Chondrocyte (in vitro differentiated cells): Measurements from ENCODE around the gene ZNF408. TPM values are rescaled to one million over a fixed set of nuclear protein-coding genes. Genes with fewer than 3 reads are reported as not detected.

Source experiments
- DNase-seq: peaks from one replicate; pipeline ENCODE4 v3.0.0; 2021; ENCODE audit warnings: mixed read lengths, low spot score
- H3K27ac Mint-ChIP-seq: one replicate; pipeline ENCODE4 v1.8.0; 2021; ENCODE audit warnings: mild to moderate bottlenecking, moderate library complexity, mixed read lengths; ENCODE audit not compliant: unreplicated experiment
- H3K27me3 Mint-ChIP-seq: 2 replicates; pipeline ENCODE4 v1.8.0; 2021; ENCODE audit warnings: low read depth, mixed read lengths
- H3K36me3 Mint-ChIP-seq: 2 replicates; pipeline ENCODE4 v1.8.0; 2021; ENCODE audit warnings: low read depth, mixed read lengths
- H3K4me1 Mint-ChIP-seq: 2 replicates; pipeline ENCODE4 v1.8.0; 2021; ENCODE audit warnings: low read depth, mild to moderate bottlenecking, mixed read lengths
- H3K4me3 Mint-ChIP-seq: one replicate; pipeline ENCODE4 v1.8.0; 2021; ENCODE audit warnings: mild to moderate bottlenecking, moderate library complexity, mixed read lengths; ENCODE audit not compliant: unreplicated experiment
- H3K9me3 Mint-ChIP-seq: 2 replicates; pipeline ENCODE4 v1.8.0; 2021; ENCODE audit warnings: low read depth, mixed read lengths
- total RNA-seq: library from RNA; stranded (reverse); gene quantifications from 3 replicates; pipeline ENCODE4 v1.2.1, GENCODE V29; 2021
- TF ChIP-seq, protein P1 (sequence below): fragments of 200-600 bp; sonication (generic); IDR thresholded peaks from 2 replicates; pipeline ENCODE4 v1.5.0; 2021; ENCODE audit warnings: antibody characterized with exemption, mild to moderate bottlenecking, moderate library complexity

ZNF408 gene
- total RNA-seq, 1 donor from 2014 or later: 15.5 TPM

DNA sequence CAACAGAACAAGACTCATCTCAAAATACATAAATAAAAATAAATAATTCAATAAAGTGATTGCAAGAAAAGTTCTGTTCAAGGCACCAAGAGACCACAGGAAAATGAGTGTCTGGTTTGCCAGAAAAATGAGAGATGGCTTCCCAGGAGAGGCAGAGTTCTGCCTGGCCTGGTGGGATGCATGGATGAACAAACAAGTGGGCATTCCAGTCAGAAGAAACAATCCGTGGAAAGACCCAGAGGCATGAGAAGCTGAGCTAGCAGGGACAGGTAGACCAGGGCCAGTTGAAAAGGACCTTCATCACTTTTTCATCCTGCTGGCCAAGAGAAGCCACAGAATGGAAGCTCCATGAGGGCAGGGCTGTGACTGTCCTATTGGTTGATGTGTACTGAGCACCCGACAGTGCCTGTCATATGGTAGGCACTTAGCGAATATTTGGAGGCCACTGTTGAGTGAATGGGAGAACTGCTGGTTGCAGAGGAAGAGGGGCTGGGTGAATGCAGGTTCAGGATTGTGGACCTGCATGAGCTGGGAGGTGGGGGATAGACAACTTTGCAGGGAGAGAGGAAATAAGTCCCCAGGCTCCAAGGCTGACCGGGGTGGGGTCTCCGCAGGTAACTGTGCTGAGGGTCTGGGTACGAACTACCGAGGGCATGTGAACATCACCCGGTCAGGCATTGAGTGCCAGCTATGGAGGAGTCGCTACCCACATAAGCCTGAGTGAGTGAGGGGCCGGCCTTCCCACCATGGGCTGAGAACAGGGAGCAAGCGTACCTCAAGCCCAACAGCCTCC is 21.9 kb downstream of the ZNF408 start:
- Mint-ChIP-seq H3K4me3 (no peak overlapping the region), H3K36me3 (no peaks in the 10 kb centered on the region), H3K27ac (no peak overlapping the region), H3K27me3 (no peaks in the 10 kb centered on the region), H3K9me3 (no peaks in the 10 kb centered on the region), H3K4me1 (peaks cover 22% of the 10 kb centered on the region)
- no peak for DNase-seq
- TF ChIP-seq, protein P1, sequence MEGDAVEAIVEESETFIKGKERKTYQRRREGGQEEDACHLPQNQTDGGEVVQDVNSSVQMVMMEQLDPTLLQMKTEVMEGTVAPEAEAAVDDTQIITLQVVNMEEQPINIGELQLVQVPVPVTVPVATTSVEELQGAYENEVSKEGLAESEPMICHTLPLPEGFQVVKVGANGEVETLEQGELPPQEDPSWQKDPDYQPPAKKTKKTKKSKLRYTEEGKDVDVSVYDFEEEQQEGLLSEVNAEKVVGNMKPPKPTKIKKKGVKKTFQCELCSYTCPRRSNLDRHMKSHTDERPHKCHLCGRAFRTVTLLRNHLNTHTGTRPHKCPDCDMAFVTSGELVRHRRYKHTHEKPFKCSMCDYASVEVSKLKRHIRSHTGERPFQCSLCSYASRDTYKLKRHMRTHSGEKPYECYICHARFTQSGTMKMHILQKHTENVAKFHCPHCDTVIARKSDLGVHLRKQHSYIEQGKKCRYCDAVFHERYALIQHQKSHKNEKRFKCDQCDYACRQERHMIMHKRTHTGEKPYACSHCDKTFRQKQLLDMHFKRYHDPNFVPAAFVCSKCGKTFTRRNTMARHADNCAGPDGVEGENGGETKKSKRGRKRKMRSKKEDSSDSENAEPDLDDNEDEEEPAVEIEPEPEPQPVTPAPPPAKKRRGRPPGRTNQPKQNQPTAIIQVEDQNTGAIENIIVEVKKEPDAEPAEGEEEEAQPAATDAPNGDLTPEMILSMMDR: no peak

DNA sequence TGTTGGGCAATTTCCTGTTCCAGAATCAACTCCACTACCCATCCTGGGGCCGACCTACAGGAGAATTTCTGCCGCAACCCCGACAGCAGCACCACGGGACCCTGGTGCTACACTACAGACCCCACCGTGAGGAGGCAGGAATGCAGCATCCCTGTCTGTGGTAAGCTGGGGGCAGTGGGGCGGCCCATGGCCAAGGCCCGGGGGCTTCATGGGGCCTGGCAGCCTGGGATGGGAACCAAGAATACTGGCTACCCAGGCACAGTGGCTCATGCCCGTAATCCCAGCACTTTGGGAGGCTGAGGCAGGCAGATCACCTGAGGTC is 22.5 kb downstream of the ZNF408 start:
- DNase-seq: no peak
- no peaks in the 10 kb centered on the region for H3K27me3 Mint-ChIP-seq
- peaks cover 18% of the 10 kb centered on the region for H3K4me1 Mint-ChIP-seq
- H3K36me3 Mint-ChIP-seq: no peaks in the 10 kb centered on the region
- TF ChIP-seq, protein P1: no peak
- no peak overlapping the region for H3K4me3 Mint-ChIP-seq
- H3K27ac Mint-ChIP-seq: no peak overlapping the region
- H3K9me3 Mint-ChIP-seq: no peaks in the 10 kb centered on the region

DNA sequence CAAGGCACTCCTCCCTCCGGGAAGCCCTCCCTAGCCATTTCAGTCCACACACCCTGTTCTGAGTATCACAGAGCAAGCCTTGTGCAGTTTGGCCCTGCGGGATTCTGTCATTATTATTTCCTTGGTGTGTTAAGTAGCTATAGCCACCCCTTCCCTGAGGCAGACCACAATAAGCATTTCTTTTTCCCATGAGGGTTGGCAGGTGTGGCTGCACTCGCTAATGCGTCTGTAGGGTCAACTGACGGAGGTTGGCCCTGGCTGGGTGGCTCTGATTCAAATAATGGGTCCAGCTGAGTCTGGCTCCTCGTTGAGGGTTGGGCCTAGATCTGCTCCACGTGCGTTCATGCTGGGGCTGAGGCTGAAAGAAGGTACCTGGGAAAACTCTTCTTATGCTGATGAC is 23.3 kb downstream of the ZNF408 start:
- no peaks in the 10 kb centered on the region for H3K27me3 Mint-ChIP-seq
- peak overlapping the region; percentile 71 for H3K27ac Mint-ChIP-seq
- no peaks in the 10 kb centered on the region for H3K9me3 Mint-ChIP-seq
- no peaks in the 10 kb centered on the region for H3K36me3 Mint-ChIP-seq
- TF ChIP-seq, protein P1: no peak
- H3K4me1 Mint-ChIP-seq: peaks cover 14% of the 10 kb centered on the region
- DNase-seq: no peak
- no peak overlapping the region for H3K4me3 Mint-ChIP-seq

DNA sequence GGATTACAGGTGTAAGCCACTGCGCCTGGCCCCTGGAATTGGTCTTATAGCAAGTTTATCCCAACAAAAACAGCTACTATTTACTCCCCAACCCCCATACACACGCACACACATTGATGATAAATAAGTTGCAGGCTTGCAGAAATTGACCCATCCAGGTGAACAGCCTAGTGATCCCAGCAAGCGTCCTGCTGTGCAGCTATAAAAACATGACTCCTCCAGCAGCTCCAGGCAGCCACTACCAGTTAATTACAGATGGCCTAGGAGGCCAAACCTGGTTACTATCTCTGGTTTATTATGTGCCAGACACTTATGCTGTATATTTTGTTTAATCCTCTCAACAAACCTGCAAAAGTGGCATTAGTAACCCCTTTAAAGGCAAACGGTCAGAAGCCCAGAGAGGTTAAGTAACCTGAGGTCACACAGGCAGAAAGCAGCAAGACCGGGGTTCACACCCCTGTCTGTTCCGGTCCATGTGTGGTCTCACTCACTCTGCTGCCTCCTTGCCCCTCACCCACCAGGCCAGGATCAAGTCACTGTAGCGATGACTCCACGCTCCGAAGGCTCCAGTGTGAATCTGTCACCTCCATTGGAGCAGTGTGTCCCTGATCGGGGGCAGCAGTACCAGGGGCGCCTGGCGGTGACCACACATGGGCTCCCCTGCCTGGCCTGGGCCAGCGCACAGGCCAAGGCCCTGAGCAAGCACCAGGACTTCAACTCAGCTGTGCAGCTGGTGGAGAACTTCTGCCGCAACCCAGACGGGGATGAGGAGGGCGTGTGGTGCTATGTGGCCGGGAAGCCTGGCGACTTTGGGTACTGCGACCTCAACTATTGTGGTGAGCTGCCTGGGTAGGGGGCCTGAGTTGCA is 24.7 kb downstream of the ZNF408 start:
- Mint-ChIP-seq H3K4me1 (peaks cover 13% of the 10 kb centered on the region), H3K27me3 (no peaks in the 10 kb centered on the region), H3K9me3 (no peaks in the 10 kb centered on the region), H3K27ac (no peak overlapping the region), H3K4me3 (no peak overlapping the region), H3K36me3 (no peaks in the 10 kb centered on the region)
- TF ChIP-seq, protein P1: no peak
- no peak for DNase-seq

DNA sequence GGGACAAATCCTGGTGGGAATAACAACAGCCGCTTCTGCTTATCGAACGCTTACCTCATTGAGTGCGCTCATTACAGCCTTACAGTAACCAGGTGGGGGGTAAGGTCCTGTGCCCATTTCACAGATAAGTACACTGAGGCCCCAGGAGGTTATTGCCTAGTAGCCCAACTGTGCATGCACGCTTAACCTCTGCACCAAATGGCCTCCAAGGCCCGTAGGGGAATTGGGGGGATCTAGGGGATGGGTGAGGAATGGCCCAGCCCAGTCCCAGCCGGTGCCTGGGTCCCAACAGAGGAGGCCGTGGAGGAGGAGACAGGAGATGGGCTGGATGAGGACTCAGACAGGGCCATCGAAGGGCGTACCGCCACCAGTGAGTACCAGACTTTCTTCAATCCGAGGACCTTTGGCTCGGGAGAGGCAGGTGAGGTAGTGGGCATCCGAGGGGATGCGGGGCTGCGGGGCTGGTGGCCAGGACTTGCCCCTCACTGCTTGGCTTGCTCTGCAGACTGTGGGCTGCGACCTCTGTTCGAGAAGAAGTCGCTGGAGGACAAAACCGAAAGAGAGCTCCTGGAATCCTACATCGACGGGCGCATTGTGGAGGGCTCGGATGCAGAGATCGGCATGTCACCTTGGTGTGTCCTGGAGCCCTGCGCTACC is 25.5 kb downstream of the ZNF408 start:
- TF ChIP-seq, protein P1: no peak
- Mint-ChIP-seq H3K4me1 (peaks cover 12% of the 10 kb centered on the region), H3K4me3 (no peak overlapping the region), H3K27me3 (no peaks in the 10 kb centered on the region), H3K36me3 (no peaks in the 10 kb centered on the region), H3K9me3 (no peaks in the 10 kb centered on the region), H3K27ac (no peak overlapping the region)
- DNase-seq: no peak
